NOMO-1 treated with dmso at 0.1 percent for 144 hours (cell line): Measurements from ENCODE around the gene GP5.

Experiments
- DNase-seq: peaks from one replicate; lab custom pipeline; 2025; ENCODE audit not compliant: unreplicated experiment; lab: John Stamatoyannopoulos, UW

GP5 gene

GRCh38 chr3:194377708-194378107 is 21.4 kb downstream of the GP5 start:
- DNase-seq = no peak

- no peak for DNase-seq
These were observed 22.9 kb downstream of the GP5 start for GRCh38 chr3:194376241-194376560.

- no peak for DNase-seq
These were observed 23.4 kb downstream of the GP5 start for GRCh38 chr3:194375473-194376240.

GRCh38 chr3:194374935-194375334 is 24.1 kb downstream of the GP5 start:
- no peak for DNase-seq

- DNase-seq = no peak
These were observed 25.2 kb downstream of the GP5 start for GRCh38 chr3:194373899-194374298.

GRCh38 chr3:194373028-194373427 is 26.0 kb downstream of the GP5 start:
- DNase-seq = no peak

- DNase-seq = no peak
These were observed 28.3 kb downstream of the GP5 start for GRCh38 chr3:194370753-194371152.

- no peak for DNase-seq
These were observed 29.4 kb downstream of the GP5 start, which contains the start of gene LRRC15 for GRCh38 chr3:194369522-194370279. LRRC15 (minus strand) TSS chr3:194369743; CDS start chr3:194361043, 8,700 bp downstream.

- no peak for DNase-seq
These were observed 30.1 kb downstream of the GP5 start for GRCh38 chr3:194368918-194369317.

- DNase-seq = no peak
These were observed 30.8 kb downstream of the GP5 start for GRCh38 chr3:194367992-194368841.

GRCh38 chr3:194365978-194366490 is 33.0 kb downstream of the GP5 start:
- DNase-seq = no peak

GRCh38 chr3:194365526-194365925 is 33.5 kb downstream of the GP5 start:
- no peak for DNase-seq

- DNase-seq = no peak
These were observed 34.2 kb downstream of the GP5 start for GRCh38 chr3:194364652-194365434.

- no peak for DNase-seq
These were observed 34.8 kb downstream of the GP5 start for GRCh38 chr3:194364314-194364651.

- DNase-seq = no peak
These were observed 38.5 kb downstream of the GP5 start for GRCh38 chr3:194360568-194360967.

GRCh38 chr3:194357681-194358080 is 41.4 kb downstream of the GP5 start:
- no peak for DNase-seq

- no peak for DNase-seq
These were observed 43.7 kb downstream of the GP5 start for GRCh38 chr3:194355379-194355778.

GRCh38 chr3:194354315-194354714 is 44.8 kb downstream of the GP5 start:
- no peak for DNase-seq

- DNase-seq = no peak
These were observed 46.3 kb downstream of the GP5 start for GRCh38 chr3:194352667-194353246.

GRCh38 chr3:194351952-194352536 is 47.0 kb downstream of the GP5 start:
- DNase-seq = no peak
